ENCODE data around the gene SDF4.

DNA sequence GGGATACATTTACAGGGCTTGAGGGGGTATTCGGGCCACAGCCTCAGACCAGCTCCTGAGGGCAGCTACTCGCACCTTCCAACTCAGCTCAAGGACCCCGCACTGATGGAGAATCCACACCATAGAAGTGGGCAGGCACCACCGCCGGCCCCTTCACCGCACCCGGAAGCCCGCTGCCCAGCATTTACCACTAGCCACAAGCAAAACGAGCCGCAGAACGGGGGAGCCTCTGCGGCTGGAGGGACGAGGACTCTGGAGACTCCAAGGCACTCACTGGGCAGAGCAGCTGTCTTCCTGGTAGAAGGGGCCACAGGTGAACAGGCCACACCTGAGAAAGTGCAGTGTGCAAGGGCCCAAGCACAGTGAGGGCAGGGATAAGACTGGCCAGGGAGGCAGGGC lies 36.5 kb upstream of the SDF4 start:
- TF ChIP-seq POLR2A (IDR thresholded peaks at IDR 0.05): no peak
- TF ChIP-seq CTCF (IDR thresholded peaks at IDR 0.05): no peak

Data from heart left ventricle (tissue), 13 donors.